Calu3 (cell line): ENCODE results near the gene FARS2. TPM values are rescaled to one million over a fixed set of nuclear protein-coding genes. Genes with fewer than 3 reads are reported as not detected.

Experiments used
- BruUV-seq: library from RNA; stranded (reverse); fragments of 400-500 nt; replicated peaks from 2 replicates; lab custom pipeline; 2021; lab: Mats Ljungman, UMichigan
- CTCF ChIA-PET: fragments of 300-600 bp; sonication (Branson Sonifier 250); formaldehyde crosslinking; loops from one replicate; lab custom pipeline; 2022; ENCODE audit warnings: antibody characterized with exemption; lab: Charles Lee
- DNase-seq: peaks from one replicate; pipeline ENCODE4 v3.0.0; 2022
- H3K27ac Mint-ChIP-seq: one replicate; pipeline ENCODE4 v1.8.0; 2022; ENCODE audit warnings: mixed read lengths; ENCODE audit not compliant: unreplicated experiment
- H3K27me3 Mint-ChIP-seq: one replicate; pipeline ENCODE4 v1.8.0; 2022; ENCODE audit warnings: mixed read lengths; ENCODE audit not compliant: unreplicated experiment
- H3K36me3 Mint-ChIP-seq: one replicate; pipeline ENCODE4 v1.8.0; 2022; ENCODE audit warnings: mild to moderate bottlenecking, moderate library complexity, mixed read lengths; ENCODE audit not compliant: insufficient read depth, unreplicated experiment
- H3K4me1 Mint-ChIP-seq: one replicate; pipeline ENCODE4 v1.8.0; 2022; ENCODE audit warnings: mild to moderate bottlenecking, low read depth, mixed read lengths; ENCODE audit not compliant: unreplicated experiment
- H3K4me3 Mint-ChIP-seq: one replicate; pipeline ENCODE4 v1.8.0; 2022; ENCODE audit warnings: mild to moderate bottlenecking, low read depth, moderate library complexity, mixed read lengths; ENCODE audit not compliant: unreplicated experiment
- H3K9me3 Mint-ChIP-seq: one replicate; pipeline ENCODE4 v1.8.0; 2022; ENCODE audit warnings: low read depth, mixed read lengths; ENCODE audit not compliant: unreplicated experiment
- intact Hi-C: fragments of 100-400 bp; cut with micrococcal nuclease; formaldehyde crosslinking; loops from one replicate; pipeline ENCODE4 v1.10.0; 2022; ENCODE audit not compliant: unreplicated experiment
- total RNA-seq: library from RNA; stranded (reverse); gene quantifications from 2 replicates; pipeline ENCODE4 v1.2.3, GENCODE V29; 2022
- TF ChIP-seq, protein P1 (sequence below): fragments of 200-600 bp; IDR thresholded peaks from one replicate; pipeline ENCODE4 v1.8.0; 2022; ENCODE audit warnings: antibody characterized with exemption; ENCODE audit not compliant: unreplicated experiment

Gene FARS2
- total RNA-seq, 1 experiment from 2014 or later = 13.4 TPM

DNA sequence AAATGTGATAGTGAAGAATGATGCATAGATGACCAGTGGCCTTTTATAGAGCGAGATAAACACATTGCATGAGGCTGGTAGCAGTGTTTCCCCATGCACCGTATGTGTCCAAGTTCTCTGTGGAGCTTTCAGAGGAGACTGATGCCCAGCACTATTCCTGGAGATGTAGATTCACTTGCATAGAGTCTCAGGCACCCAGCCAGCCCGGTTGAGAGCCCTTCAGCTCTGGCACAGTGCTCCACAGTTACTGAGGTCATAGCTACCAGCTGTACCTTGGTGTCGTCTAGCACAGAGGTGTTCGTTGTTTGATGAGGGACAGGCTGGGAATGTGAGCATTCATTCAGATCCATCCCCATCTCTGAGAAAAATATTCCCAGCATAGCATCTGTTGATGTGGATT, 328.9 kb downstream of the FARS2 start:
- Mint-ChIP-seq H3K36me3 (no peaks in the 10 kb centered on the region), H3K9me3 (no peaks in the 10 kb centered on the region), H3K4me1 (no peaks in the 10 kb centered on the region), H3K27me3 (no peaks in the 10 kb centered on the region), H3K27ac (no peak overlapping the region), H3K4me3 (no peak overlapping the region)
- no peak for DNase-seq
- CTCF ChIA-PET = no interaction called here
- TF ChIP-seq, protein P1, sequence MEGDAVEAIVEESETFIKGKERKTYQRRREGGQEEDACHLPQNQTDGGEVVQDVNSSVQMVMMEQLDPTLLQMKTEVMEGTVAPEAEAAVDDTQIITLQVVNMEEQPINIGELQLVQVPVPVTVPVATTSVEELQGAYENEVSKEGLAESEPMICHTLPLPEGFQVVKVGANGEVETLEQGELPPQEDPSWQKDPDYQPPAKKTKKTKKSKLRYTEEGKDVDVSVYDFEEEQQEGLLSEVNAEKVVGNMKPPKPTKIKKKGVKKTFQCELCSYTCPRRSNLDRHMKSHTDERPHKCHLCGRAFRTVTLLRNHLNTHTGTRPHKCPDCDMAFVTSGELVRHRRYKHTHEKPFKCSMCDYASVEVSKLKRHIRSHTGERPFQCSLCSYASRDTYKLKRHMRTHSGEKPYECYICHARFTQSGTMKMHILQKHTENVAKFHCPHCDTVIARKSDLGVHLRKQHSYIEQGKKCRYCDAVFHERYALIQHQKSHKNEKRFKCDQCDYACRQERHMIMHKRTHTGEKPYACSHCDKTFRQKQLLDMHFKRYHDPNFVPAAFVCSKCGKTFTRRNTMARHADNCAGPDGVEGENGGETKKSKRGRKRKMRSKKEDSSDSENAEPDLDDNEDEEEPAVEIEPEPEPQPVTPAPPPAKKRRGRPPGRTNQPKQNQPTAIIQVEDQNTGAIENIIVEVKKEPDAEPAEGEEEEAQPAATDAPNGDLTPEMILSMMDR = no peak
- no TSS peak for BruUV-seq
- intact Hi-C loops = no loop called here

DNA sequence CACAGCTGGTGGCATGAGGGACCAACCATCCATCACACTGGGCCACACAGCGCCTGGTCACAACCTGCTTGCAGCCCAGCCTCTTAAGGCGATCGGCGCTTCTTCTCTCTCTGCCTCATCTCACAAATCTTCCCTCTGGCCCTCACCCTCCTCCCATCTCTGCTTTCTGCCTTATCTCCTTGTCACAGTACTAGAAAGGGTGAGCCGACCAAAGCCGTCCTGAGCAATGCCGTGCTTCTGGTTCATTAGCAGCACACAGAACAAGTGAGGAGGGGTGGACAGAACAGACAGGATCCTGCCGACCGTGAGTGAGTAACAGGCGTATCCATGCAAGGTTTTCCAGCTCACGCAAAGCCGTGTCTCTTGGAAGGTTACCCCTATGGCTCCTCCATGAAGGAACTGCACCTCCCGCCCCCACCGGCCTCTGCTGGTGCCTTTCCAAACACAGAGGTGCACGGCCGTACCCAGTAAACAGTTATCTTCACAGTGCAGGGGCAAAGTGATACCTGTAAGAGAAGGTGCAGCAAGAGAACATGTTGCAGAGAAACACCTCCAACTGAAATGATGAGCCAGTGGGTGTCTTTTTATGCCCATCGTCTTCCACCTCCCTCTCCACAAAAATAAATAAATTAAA, 331.7 kb downstream of the FARS2 start:
- intact Hi-C loops = no loop called here
- DNase-seq = no peak
- no peaks in the 10 kb centered on the region for H3K36me3 Mint-ChIP-seq
- CTCF ChIA-PET = interaction anchor here (0.7 kb wide), 1 partner anchor 17 kb away, joined by 3 read pairs; no protein-coding TSS in a partner anchor
- TF ChIP-seq, protein P1 = no peak
- no TSS peak for BruUV-seq
- H3K27ac Mint-ChIP-seq = no peak overlapping the region
- H3K4me1 Mint-ChIP-seq = no peaks in the 10 kb centered on the region
- no peaks in the 10 kb centered on the region for H3K27me3 Mint-ChIP-seq
- no peaks in the 10 kb centered on the region for H3K9me3 Mint-ChIP-seq
- H3K4me3 Mint-ChIP-seq = no peak overlapping the region

GRCh38 chr6:5595184-5595583, 333.9 kb downstream of the FARS2 start:
- Mint-ChIP-seq H3K4me3 (no peak overlapping the region), H3K27ac (no peak overlapping the region), H3K36me3 (no peaks in the 10 kb centered on the region), H3K4me1 (no peaks in the 10 kb centered on the region), H3K27me3 (no peaks in the 10 kb centered on the region), H3K9me3 (no peaks in the 10 kb centered on the region)
- TF ChIP-seq, protein P1 = no peak
- CTCF ChIA-PET = no interaction called here
- no peak for DNase-seq
- no TSS peak for BruUV-seq
- intact Hi-C loops = no loop called here

- intact Hi-C loops = no loop called here
- no peaks in the 10 kb centered on the region for H3K27me3 Mint-ChIP-seq
- DNase-seq = no peak
- BruUV-seq = no TSS peak
- no peaks in the 10 kb centered on the region for H3K36me3 Mint-ChIP-seq
- no peaks in the 10 kb centered on the region for H3K4me1 Mint-ChIP-seq
- CTCF ChIA-PET = no interaction called here
- no peak overlapping the region for H3K27ac Mint-ChIP-seq
- H3K9me3 Mint-ChIP-seq = no peaks in the 10 kb centered on the region
- H3K4me3 Mint-ChIP-seq = no peak overlapping the region
- TF ChIP-seq, protein P1 = no peak
Measured at GRCh38 chr6:5597413-5597812, 336.1 kb downstream of the FARS2 start.
